NCI-H345 treated with DMSO at 0.1 percent for 48 hours (cell line): ENCODE results near the gene SNTG2.

Experiments used
- DNase-seq: peaks from one replicate; lab custom pipeline; 2025; ENCODE audit not compliant: unreplicated experiment; lab: John Stamatoyannopoulos, UW

Gene SNTG2

GRCh38 chr2:1306687-1307516 is 356.3 kb downstream of the SNTG2 start:
- no peak for DNase-seq

- no peak for DNase-seq
Measured at GRCh38 chr2:1307670-1308069, 357.0 kb downstream of the SNTG2 start.

- DNase-seq: no peak
Measured at GRCh38 chr2:1308678-1309077, 358.0 kb downstream of the SNTG2 start.

GRCh38 chr2:1309507-1309906 is 358.9 kb downstream of the SNTG2 start:
- DNase-seq: no peak

- DNase-seq: no peak
Measured at GRCh38 chr2:1310202-1310601, 359.6 kb downstream of the SNTG2 start.

GRCh38 chr2:1310866-1311265 is 360.2 kb downstream of the SNTG2 start:
- no peak for DNase-seq

GRCh38 chr2:1313240-1313924 is 362.7 kb downstream of the SNTG2 start:
- no peak for DNase-seq

GRCh38 chr2:1314254-1314653 is 363.6 kb downstream of the SNTG2 start:
- DNase-seq: no peak

GRCh38 chr2:1318366-1319009 is 367.8 kb downstream of the SNTG2 start:
- no peak for DNase-seq

GRCh38 chr2:1319393-1319792 is 368.7 kb downstream of the SNTG2 start:
- DNase-seq: no peak

GRCh38 chr2:1321321-1321720 is 370.7 kb downstream of the SNTG2 start:
- no peak for DNase-seq

GRCh38 chr2:1324884-1325283 is 374.2 kb downstream of the SNTG2 start:
- no peak for DNase-seq

GRCh38 chr2:1328684-1329083 is 378.0 kb downstream of the SNTG2 start:
- DNase-seq: no peak

GRCh38 chr2:1339388-1340140 is 388.9 kb downstream of the SNTG2 start:
- DNase-seq: no peak

GRCh38 chr2:1340141-1340512 is 389.5 kb downstream of the SNTG2 start:
- no peak for DNase-seq

- DNase-seq: no peak
Measured at GRCh38 chr2:1341404-1342120, 390.9 kb downstream of the SNTG2 start.

- DNase-seq: no peak
Measured at GRCh38 chr2:1348789-1349188, 398.1 kb downstream of the SNTG2 start.

GRCh38 chr2:1350111-1350510 is 399.5 kb downstream of the SNTG2 start:
- no peak for DNase-seq

GRCh38 chr2:1353124-1353523 is 402.5 kb downstream of the SNTG2 start:
- DNase-seq: no peak

GRCh38 chr2:1353543-1353942 is 402.9 kb downstream of the SNTG2 start:
- no peak for DNase-seq

- DNase-seq: no peak
Measured at GRCh38 chr2:1360144-1360543, 409.5 kb downstream of the SNTG2 start.
